ENCODE results near the gene TCIRG1. TPM values are rescaled to one million over a fixed set of nuclear protein-coding genes. Genes with fewer than 3 reads are reported as not detected.

The TCIRG1 gene
- total and polyA plus RNA-seq, 2 of the 13 experiments (the other 11 are each of a cell fraction or from before 2014, with no cell fraction given): 48.0 to 69.6 TPM

DNA sequence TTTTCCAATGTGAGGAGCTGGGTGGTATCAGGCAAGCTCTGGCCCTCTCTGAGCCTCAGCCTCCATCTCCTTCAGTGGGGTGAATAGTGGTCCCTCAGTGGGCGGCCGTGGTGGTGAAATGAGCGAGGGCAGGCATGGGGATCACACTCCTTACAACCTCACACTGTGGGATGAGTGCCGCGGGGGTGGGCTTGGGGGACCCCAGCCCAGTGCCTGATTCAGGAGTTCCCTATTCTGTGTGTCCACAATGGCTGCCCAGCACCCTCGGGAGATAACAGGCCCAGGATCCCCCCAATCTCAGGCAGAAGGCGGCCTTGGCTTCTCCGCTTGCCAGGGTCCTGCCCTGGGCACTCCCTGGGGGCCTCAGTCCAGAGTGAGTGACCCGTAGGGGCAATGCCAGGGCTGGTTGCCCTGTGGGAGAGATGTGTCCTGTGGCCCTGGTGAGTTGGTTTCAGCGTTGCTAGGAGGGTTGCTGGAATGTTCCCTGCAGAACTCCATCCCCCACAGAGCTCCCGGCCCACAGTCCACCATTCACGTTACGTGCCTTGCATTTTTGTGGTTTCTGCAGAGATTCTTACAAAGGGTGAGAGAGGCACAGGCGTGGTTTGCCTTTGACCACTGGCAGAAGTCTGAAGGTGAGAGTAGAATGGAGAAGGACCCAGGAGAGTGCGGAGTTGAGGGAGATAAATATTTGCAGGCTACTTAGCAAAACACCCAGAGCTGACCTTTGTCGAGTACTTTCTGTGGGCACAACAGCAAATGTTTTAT lies 25.8 kb upstream of the TCIRG1 start (continued):
- TF ChIP-seq EP300 (IDR thresholded peaks at IDR 0.05; ENCODE audit: low read depth in 2 of 2, low read length in 2 of 2) (peak; percentile 37 to 84; a peak in 2 of 4 replicates), EP300 (CRISPR knock-in tag; IDR thresholded peaks at IDR 0.05; ENCODE audit: borderline replicate concordance) (peak; percentile 76; the same call in 1 of the 2 replicates), ONECUT2 (CRISPR knock-in tag; IDR thresholded peaks at IDR 0.05) (no peak), SPEN (CRISPR knock-in tag; IDR thresholded peaks at IDR 0.05; ENCODE audit: low read depth) (no peak), GMEB1 (CRISPR knock-in tag; IDR thresholded peaks at IDR 0.05; ENCODE audit: borderline replicate concordance) (0 out of 2 replicates have a peak, but pooled peaks have one; percentile 45), PPARG (CRISPR knock-in tag; conservative IDR thresholded peaks at IDR 0.05) (no peak; the same call in 1 of the 2 replicates), ZNF749 (CRISPR knock-in tag; IDR thresholded peaks at IDR 0.05; ENCODE audit: borderline replicate concordance) (no peak), ZNF335 (CRISPR knock-in tag; IDR thresholded peaks at IDR 0.05) (0 out of 2 replicates have a peak, but pooled peaks have one; percentile 39), NR2F6 (IDR thresholded peaks at IDR 0.05) (peak; percentile 67), NR2F6 (CRISPR knock-in tag; IDR thresholded peaks at IDR 0.05) (peak; percentile 76), MAFF (IDR thresholded peaks at IDR 0.05; ENCODE audit: low read depth, low read length) (no peak), ZMYM2 (CRISPR knock-in tag; IDR thresholded peaks at IDR 0.05) (peak; percentile 29; the same call in 1 of the 2 replicates), SNAI1 (CRISPR knock-in tag; IDR thresholded peaks at IDR 0.05; ENCODE audit: borderline replicate concordance) (no peak), KLF15 (CRISPR knock-in tag; IDR thresholded peaks at IDR 0.05; ENCODE audit: borderline replicate concordance) (no peak)
- TF ChIP-seq, protein P1, sequence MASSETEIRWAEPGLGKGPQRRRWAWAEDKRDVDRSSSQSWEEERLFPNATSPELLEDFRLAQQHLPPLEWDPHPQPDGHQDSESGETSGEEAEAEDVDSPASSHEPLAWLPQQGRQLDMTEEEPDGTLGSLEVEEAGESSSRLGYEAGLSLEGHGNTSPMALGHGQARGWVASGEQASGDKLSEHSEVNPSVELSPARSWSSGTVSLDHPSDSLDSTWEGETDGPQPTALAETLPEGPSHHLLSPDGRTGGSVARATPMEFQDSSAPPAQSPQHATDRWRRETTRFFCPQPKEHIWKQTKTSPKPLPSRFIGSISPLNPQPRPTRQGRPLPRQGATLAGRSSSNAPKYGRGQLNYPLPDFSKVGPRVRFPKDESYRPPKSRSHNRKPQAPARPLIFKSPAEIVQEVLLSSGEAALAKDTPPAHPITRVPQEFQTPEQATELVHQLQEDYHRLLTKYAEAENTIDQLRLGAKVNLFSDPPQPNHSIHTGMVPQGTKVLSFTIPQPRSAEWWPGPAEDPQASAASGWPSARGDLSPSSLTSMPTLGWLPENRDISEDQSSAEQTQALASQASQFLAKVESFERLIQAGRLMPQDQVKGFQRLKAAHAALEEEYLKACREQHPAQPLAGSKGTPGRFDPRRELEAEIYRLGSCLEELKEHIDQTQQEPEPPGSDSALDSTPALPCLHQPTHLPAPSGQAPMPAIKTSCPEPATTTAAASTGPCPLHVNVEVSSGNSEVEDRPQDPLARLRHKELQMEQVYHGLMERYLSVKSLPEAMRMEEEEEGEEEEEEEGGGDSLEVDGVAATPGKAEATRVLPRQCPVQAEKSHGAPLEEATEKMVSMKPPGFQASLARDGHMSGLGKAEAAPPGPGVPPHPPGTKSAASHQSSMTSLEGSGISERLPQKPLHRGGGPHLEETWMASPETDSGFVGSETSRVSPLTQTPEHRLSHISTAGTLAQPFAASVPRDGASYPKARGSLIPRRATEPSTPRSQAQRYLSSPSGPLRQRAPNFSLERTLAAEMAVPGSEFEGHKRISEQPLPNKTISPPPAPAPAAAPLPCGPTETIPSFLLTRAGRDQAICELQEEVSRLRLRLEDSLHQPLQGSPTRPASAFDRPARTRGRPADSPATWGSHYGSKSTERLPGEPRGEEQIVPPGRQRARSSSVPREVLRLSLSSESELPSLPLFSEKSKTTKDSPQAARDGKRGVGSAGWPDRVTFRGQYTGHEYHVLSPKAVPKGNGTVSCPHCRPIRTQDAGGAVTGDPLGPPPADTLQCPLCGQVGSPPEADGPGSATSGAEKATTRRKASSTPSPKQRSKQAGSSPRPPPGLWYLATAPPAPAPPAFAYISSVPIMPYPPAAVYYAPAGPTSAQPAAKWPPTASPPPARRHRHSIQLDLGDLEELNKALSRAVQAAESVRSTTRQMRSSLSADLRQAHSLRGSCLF (CRISPR knock-in tag; IDR thresholded peaks at IDR 0.05; ENCODE audit: borderline replicate concordance): no peak
- TF ChIP-seq, protein P2, sequence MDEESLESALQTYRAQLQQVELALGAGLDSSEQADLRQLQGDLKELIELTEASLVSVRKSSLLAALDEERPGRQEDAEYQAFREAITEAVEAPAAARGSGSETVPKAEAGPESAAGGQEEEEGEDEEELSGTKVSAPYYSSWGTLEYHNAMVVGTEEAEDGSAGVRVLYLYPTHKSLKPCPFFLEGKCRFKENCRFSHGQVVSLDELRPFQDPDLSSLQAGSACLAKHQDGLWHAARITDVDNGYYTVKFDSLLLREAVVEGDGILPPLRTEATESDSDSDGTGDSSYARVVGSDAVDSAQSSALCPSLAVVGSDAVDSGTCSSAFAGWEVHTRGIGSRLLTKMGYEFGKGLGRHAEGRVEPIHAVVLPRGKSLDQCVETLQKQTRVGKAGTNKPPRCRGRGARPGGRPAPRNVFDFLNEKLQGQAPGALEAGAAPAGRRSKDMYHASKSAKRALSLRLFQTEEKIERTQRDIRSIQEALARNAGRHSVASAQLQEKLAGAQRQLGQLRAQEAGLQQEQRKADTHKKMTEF (CRISPR knock-in tag; IDR thresholded peaks at IDR 0.05): peak; percentile 37; the same call in 1 of the 2 replicates
- TF ChIP-seq, protein P3, sequence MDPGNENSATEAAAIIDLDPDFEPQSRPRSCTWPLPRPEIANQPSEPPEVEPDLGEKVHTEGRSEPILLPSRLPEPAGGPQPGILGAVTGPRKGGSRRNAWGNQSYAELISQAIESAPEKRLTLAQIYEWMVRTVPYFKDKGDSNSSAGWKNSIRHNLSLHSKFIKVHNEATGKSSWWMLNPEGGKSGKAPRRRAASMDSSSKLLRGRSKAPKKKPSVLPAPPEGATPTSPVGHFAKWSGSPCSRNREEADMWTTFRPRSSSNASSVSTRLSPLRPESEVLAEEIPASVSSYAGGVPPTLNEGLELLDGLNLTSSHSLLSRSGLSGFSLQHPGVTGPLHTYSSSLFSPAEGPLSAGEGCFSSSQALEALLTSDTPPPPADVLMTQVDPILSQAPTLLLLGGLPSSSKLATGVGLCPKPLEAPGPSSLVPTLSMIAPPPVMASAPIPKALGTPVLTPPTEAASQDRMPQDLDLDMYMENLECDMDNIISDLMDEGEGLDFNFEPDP (CRISPR knock-in tag; conservative IDR thresholded peaks at IDR 0.05): no peak
- TF ChIP-seq, protein P4, sequence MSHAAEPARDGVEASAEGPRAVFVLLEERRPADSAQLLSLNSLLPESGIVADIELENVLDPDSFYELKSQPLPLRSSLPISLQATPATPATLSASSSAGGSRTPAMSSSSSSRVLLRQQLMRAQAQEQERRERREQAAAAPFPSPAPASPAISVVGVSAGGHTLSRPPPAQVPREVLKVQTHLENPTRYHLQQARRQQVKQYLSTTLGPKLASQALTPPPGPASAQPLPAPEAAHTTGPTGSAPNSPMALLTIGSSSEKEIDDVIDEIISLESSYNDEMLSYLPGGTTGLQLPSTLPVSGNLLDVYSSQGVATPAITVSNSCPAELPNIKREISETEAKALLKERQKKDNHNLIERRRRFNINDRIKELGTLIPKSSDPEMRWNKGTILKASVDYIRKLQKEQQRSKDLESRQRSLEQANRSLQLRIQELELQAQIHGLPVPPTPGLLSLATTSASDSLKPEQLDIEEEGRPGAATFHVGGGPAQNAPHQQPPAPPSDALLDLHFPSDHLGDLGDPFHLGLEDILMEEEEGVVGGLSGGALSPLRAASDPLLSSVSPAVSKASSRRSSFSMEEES (CRISPR knock-in tag; IDR thresholded peaks at IDR 0.05): peak; percentile 21; the same call in 1 of the 2 replicates

Measured in HepG2 (cell line).